ENCODE measurements around the gene BRD1.
"Not testable (repeated sequence)": the region's sequence is repeated elsewhere in the genome, so short reads cannot be mapped to it uniquely, and the experiment has no call there.

Gene BRD1

GRCh38 chr22:49826603-49827270, 936 bp downstream of the BRD1 start:
- in situ Hi-C loops (cut with HindIII; ENCODE audit: low sequenced_read_pairs), result no loop called here
- DNase-seq (ENCODE audit: low read depth, low spot score), result peak; percentile 35
- peak overlapping the region; percentile 72 for H3K4me3 ChIP-seq (ENCODE audit: low read depth, low read length)
- TF ChIP-seq CTCF (IDR thresholded peaks at IDR 0.05; ENCODE audit: low read depth, low read length), result no peak

GRCh38 chr22:49825944-49826602, 1.6 kb downstream of the BRD1 start:
- in situ Hi-C loops (cut with HindIII; ENCODE audit: low sequenced_read_pairs), result no loop called here
- DNase-seq (ENCODE audit: low read depth, low spot score), result peak; percentile 37
- no peak for TF ChIP-seq CTCF (IDR thresholded peaks at IDR 0.05; ENCODE audit: low read depth, low read length)
- H3K4me3 ChIP-seq (ENCODE audit: low read depth, low read length), result peak overlapping the region; percentile 72

- peak; percentile 30 for DNase-seq (ENCODE audit: low read depth, low spot score)
- in situ Hi-C loops (cut with HindIII; ENCODE audit: low sequenced_read_pairs), result no loop called here
- no peak for TF ChIP-seq CTCF (IDR thresholded peaks at IDR 0.05; ENCODE audit: low read depth, low read length)
- H3K4me3 ChIP-seq (ENCODE audit: low read depth, low read length), result peak overlapping the region; percentile 72
Measured at GRCh38 chr22:49825436-49825835, 2.2 kb downstream of the BRD1 start.

GRCh38 chr22:49824936-49825335, 2.7 kb downstream of the BRD1 start:
- H3K4me3 ChIP-seq (ENCODE audit: low read depth, low read length), result no peak overlapping the region
- in situ Hi-C loops (cut with HindIII; ENCODE audit: low sequenced_read_pairs), result no loop called here
- DNase-seq (ENCODE audit: low read depth, low spot score), result no peak
- no peak for TF ChIP-seq CTCF (IDR thresholded peaks at IDR 0.05; ENCODE audit: low read depth, low read length)

GRCh38 chr22:49824185-49824925, 3.3 kb downstream of the BRD1 start:
- H3K4me3 ChIP-seq (ENCODE audit: low read depth, low read length), result no peak overlapping the region
- in situ Hi-C loops (cut with HindIII; ENCODE audit: low sequenced_read_pairs), result no loop called here
- no peak for DNase-seq (ENCODE audit: low read depth, low spot score)
- no peak for TF ChIP-seq CTCF (IDR thresholded peaks at IDR 0.05; ENCODE audit: low read depth, low read length)

GRCh38 chr22:49823289-49824045, 4.2 kb downstream of the BRD1 start:
- DNase-seq (ENCODE audit: low read depth, low spot score), result no peak
- in situ Hi-C loops (cut with HindIII; ENCODE audit: low sequenced_read_pairs), result no loop called here
- TF ChIP-seq CTCF (IDR thresholded peaks at IDR 0.05; ENCODE audit: low read depth, low read length), result no peak
- H3K4me3 ChIP-seq (ENCODE audit: low read depth, low read length), result no peak overlapping the region

- DNase-seq (ENCODE audit: low read depth, low spot score); in situ Hi-C loops (cut with HindIII; ENCODE audit: low sequenced_read_pairs): not testable (repeated sequence)
Measured at GRCh38 chr22:49821741-49822140, 5.9 kb downstream of the BRD1 start.

More at GRCh38 chr22:49821741-49822140, 5.9 kb downstream of the BRD1 start:
- not testable (repeated sequence) for H3K4me3 ChIP-seq (ENCODE audit: low read depth, low read length)
